ENCODE measurements around the gene PARS2.

DNA sequence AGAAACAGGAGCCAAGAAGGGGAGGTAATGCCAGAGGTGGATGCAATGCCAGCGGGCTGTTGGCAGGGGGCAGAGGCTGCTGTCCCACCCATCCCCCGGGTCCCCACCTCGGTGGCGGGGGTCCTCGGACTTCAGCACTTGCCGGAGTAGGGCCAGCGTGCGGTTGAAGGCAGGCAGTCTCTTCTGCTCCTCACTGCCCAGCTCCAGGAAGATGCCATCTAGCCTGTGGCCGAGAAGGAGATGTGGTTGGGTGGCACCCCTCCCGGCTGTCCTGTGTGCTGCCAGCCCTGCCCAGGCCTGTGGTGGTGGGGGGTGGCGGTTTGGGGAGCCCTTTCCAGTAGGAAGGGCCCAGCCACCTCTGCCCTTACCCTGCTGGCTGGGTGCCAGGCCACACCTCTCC lies 23.3 kb upstream of the PARS2 start:
- TF ChIP-seq, protein P1, sequence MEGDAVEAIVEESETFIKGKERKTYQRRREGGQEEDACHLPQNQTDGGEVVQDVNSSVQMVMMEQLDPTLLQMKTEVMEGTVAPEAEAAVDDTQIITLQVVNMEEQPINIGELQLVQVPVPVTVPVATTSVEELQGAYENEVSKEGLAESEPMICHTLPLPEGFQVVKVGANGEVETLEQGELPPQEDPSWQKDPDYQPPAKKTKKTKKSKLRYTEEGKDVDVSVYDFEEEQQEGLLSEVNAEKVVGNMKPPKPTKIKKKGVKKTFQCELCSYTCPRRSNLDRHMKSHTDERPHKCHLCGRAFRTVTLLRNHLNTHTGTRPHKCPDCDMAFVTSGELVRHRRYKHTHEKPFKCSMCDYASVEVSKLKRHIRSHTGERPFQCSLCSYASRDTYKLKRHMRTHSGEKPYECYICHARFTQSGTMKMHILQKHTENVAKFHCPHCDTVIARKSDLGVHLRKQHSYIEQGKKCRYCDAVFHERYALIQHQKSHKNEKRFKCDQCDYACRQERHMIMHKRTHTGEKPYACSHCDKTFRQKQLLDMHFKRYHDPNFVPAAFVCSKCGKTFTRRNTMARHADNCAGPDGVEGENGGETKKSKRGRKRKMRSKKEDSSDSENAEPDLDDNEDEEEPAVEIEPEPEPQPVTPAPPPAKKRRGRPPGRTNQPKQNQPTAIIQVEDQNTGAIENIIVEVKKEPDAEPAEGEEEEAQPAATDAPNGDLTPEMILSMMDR (optimal IDR thresholded peaks at IDR 0.05 in 1 of 3, IDR thresholded peaks at IDR 0.05 in 1 of 3, conservative IDR thresholded peaks at IDR 0.05 in 1 of 3; ENCODE audit: extremely low read depth in 1 of 3, insufficient read depth in 2 of 3, low read length in 3 of 3) = no peak
- TF ChIP-seq EZH2 (IDR thresholded peaks at IDR 0.05; ENCODE audit: low read length) = no peak
